HCT116 (cell line): ENCODE measurements around the gene NHLH1.

Experiments used
- CEBPB ChIP-seq: IDR thresholded peaks from 2 replicates; pipeline ENCODE4 v1.6.1; 2012; ENCODE audit warnings: low read depth
- JUND ChIP-seq: IDR thresholded peaks from 2 replicates; pipeline ENCODE4 v1.6.1; 2012
- POLR2AphosphoS5 ChIP-seq: IDR thresholded peaks from 2 replicates; pipeline ENCODE4 v1.6.1; 2011; ENCODE audit warnings: mild to moderate bottlenecking, low read depth, low read length, moderate library complexity
- RAD21 ChIP-seq: IDR thresholded peaks from 2 replicates; pipeline ENCODE4 v1.6.1; 2012; ENCODE audit warnings: low read depth, mild to moderate bottlenecking
- YY1 ChIP-seq: IDR thresholded peaks from 2 replicates; pipeline ENCODE4 v1.6.1; 2011; ENCODE audit warnings: low read length, low read depth, moderate library complexity, mild to moderate bottlenecking; ENCODE audit not compliant: insufficient replicate concordance; ENCODE audit errors: extremely low read depth
- TF ChIP-seq, protein P1 (sequence below): IDR thresholded peaks from 2 replicates; pipeline ENCODE4 v1.6.1; 2012
- TF ChIP-seq, protein P2 (sequence below), 3 experiments: fragments of 200-600 bp in 1 of 3; sonication (generic) in 1 of 3; IDR thresholded peaks in 2 of 3; conservative IDR thresholded peaks in 1 of 3; 2 replicates each; pipeline ENCODE4 v1.5.1; 2012 to 2017; ENCODE audit warnings: low read depth in 2 of 3, low read length in 2 of 3, antibody characterized with exemption in 1 of 3, borderline replicate concordance in 1 of 3, control low read depth in 1 of 3, mild to moderate bottlenecking in 1 of 3, mixed read lengths in 1 of 3, mixed run types in 1 of 3, moderate library complexity in 1 of 3; ENCODE audit not compliant: insufficient read depth in 1 of 3

DNA sequence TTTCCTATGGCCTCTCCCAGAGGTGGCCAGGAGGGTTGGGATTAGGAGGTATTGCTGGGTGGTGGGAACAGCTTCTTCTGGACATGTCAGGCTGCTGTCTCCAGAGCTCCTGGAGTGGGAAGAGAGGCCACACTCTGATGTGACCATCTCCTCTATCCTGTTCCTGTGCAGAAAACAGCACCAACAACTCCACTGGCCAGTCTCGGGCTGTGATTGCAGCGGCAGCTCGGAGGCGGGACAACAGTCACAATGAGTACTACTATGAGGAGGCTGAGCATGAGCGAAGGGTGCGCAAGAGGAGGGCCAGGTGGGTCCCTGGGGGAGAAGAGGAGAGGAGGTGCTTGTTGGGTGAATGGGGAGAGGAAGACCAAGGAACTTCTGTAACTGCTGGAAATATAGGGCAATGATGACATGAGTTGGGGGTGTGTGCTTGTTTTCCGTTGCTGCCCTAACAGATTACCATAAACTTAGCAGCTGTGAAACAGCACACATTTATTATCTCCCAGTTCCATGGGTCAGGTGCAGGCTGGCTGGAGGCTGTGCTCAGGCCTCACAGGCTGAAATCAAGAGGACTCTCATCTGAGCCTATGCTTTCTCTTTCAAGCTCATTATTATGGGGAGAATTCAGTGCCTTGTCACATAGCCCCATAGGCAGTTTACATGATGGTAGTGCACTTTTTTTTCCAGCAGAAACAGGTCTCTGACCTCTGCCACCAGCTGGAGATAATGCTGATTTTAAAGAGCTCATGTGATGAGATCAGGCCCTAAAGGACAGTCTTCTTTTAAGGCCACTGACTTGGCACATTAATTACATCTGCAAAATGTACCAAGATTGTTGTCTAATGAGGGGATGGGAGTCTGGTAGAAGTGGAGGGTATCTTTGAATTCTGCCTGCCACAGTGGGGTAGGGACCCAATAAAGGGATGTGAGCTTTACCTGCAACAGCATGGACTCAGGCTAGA is 54.3 kb downstream of the NHLH1 start:
- TF ChIP-seq, protein P1, sequence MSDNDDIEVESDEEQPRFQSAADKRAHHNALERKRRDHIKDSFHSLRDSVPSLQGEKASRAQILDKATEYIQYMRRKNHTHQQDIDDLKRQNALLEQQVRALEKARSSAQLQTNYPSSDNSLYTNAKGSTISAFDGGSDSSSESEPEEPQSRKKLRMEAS: no peak
- TF ChIP-seq, protein P2, sequence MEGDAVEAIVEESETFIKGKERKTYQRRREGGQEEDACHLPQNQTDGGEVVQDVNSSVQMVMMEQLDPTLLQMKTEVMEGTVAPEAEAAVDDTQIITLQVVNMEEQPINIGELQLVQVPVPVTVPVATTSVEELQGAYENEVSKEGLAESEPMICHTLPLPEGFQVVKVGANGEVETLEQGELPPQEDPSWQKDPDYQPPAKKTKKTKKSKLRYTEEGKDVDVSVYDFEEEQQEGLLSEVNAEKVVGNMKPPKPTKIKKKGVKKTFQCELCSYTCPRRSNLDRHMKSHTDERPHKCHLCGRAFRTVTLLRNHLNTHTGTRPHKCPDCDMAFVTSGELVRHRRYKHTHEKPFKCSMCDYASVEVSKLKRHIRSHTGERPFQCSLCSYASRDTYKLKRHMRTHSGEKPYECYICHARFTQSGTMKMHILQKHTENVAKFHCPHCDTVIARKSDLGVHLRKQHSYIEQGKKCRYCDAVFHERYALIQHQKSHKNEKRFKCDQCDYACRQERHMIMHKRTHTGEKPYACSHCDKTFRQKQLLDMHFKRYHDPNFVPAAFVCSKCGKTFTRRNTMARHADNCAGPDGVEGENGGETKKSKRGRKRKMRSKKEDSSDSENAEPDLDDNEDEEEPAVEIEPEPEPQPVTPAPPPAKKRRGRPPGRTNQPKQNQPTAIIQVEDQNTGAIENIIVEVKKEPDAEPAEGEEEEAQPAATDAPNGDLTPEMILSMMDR (IDR thresholded peaks at IDR 0.05 in 2 of 3, conservative IDR thresholded peaks at IDR 0.05 in 1 of 3; ENCODE audit: borderline replicate concordance in 1 of 3, insufficient read depth in 1 of 3, low read depth in 2 of 3, low read length in 2 of 3): no peak
- TF ChIP-seq RAD21 (no peak), POLR2AphosphoS5 (no peak), JUND (no peak), CEBPB (no peak), YY1 (no peak)
